ENCODE data around the gene HIGD1C. TPM values are rescaled to one million over a fixed set of nuclear protein-coding genes. Genes with fewer than 3 reads are reported as not detected.

The HIGD1C gene
- total and polyA plus RNA-seq, 9 donors: not detected

- intact Hi-C loops (cut with DNase I): no loop called here
- H3K4me1 ChIP-seq (ENCODE audit: insufficient read depth): peaks cover 4% of the 10 kb centered on the region
Observed at GRCh38 chr12:50934981-50935807, 17.1 kb upstream of the HIGD1C start.

GRCh38 chr12:50936821-50937530, 15.4 kb upstream of the HIGD1C start:
- Histone ChIP-seq H3K36me3 (no peaks in the 10 kb centered on the region), H3K27ac (no peak overlapping the region), H3K27me3 (no peaks in the 10 kb centered on the region), H3K9me3 (no peaks in the 10 kb centered on the region), H3K4me1 (ENCODE audit: insufficient read depth) (peaks cover 4% of the 10 kb centered on the region), H3K4me3 (no peak overlapping the region)
- WGBS, 3 donors: 89 to 93% (median 92%) methylated on average over 9 of the region's 9 CpGs
- intact Hi-C loops (cut with DNase I): no loop called here
- no peak for DNase-seq
- TF ChIP-seq CTCF (IDR thresholded peaks at IDR 0.05) (no peak), POLR2A (IDR thresholded peaks at IDR 0.05) (no peak), EP300 (IDR thresholded peaks at IDR 0.05) (no peak)

More at GRCh38 chr12:50934981-50935807, 17.1 kb upstream of the HIGD1C start:
- Histone ChIP-seq H3K27ac (no peak overlapping the region), H3K36me3 (no peaks in the 10 kb centered on the region), H3K4me3 (no peak overlapping the region), H3K9me3 (no peaks in the 10 kb centered on the region), H3K27me3 (no peaks in the 10 kb centered on the region)
- TF ChIP-seq CTCF (IDR thresholded peaks at IDR 0.05) (no peak), EP300 (IDR thresholded peaks at IDR 0.05) (no peak), POLR2A (IDR thresholded peaks at IDR 0.05) (no peak)
- no peak for DNase-seq
- WGBS, 3 donors: 27 to 33% (median 28%) methylated on average over 6 of the region's 6 CpGs

DNA sequence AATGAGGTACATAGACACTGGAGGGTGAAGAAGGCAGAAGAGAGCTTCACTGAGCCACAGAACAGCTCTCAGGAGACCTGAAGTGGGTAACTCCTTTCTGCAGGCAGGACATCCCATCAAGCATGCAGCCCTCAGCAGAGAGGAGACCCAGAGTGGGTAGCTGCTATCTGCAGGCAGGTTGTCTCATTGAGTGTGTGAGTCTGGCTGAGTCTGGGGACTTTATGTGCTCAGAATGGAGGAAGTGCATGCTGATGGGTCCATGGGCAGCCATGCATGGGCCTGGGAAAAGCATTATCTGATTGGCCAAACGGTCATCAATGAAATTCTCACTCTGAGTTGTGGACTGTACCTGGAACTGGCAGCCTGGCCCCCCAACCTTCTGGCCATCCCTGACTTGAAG, 14.7 kb upstream of the HIGD1C start:
- Histone ChIP-seq H3K27me3 (no peaks in the 10 kb centered on the region), H3K4me1 (ENCODE audit: insufficient read depth) (peaks cover 4% of the 10 kb centered on the region), H3K9me3 (no peaks in the 10 kb centered on the region), H3K4me3 (no peak overlapping the region), H3K27ac (no peak overlapping the region), H3K36me3 (no peaks in the 10 kb centered on the region)
- intact Hi-C loops (cut with DNase I): no loop called here
- no peak for DNase-seq
- no peak for TF ChIP-seq POLR2A (IDR thresholded peaks at IDR 0.05)
- TF ChIP-seq CTCF (IDR thresholded peaks at IDR 0.05): no peak
- no peak for TF ChIP-seq EP300 (IDR thresholded peaks at IDR 0.05)
- WGBS, 3 donors: 92 to 100% (median 95%) methylated on average over 1 of the region's 1 CpG

DNA sequence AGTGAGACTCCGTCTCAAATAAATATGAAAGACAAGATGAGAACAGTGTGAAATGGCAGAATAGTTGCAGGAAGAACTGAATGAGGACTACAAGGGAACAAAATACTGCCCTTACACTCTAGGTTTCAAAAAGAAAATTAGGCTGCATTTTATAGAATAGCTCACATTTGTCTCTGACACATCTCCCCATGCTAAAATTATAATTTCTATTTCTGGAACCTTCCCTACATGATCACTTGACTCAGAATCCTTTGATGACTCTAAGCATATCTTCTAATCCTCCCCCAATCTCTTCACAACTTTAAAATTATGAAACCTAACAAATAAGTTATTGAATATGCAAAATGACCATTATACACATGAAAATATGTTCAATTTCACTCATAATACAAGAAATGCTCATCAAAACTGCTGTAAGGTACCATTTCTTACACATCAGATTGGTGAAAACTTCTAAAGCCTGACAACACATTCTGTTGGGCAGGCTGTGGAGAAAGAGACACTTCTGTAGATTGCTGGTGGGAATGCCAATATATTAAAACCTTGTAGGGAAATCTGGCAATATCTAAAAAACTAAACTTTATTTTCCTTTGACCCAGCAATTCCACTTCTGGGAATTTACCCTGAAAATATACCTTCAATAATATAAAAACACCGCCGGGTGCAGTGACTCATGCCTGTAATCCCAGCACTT, 4.3 kb upstream of the HIGD1C start:
- no peaks in the 10 kb centered on the region for H3K36me3 ChIP-seq
- TF ChIP-seq POLR2A (IDR thresholded peaks at IDR 0.05): no peak
- no peak for TF ChIP-seq CTCF (IDR thresholded peaks at IDR 0.05)
- TF ChIP-seq EP300 (IDR thresholded peaks at IDR 0.05): no peak
- no peaks in the 10 kb centered on the region for H3K4me1 ChIP-seq (ENCODE audit: insufficient read depth)
- intact Hi-C loops (cut with DNase I): no loop called here
- no peak overlapping the region for H3K4me3 ChIP-seq
- H3K27ac ChIP-seq: no peak overlapping the region
- WGBS, 3 donors: 81 to 88% (median 85%) methylated on average over 3 of the region's 3 CpGs
- no peaks in the 10 kb centered on the region for H3K9me3 ChIP-seq
- DNase-seq: no peak
- no peaks in the 10 kb centered on the region for H3K27me3 ChIP-seq
